Esophagus mucosa (tissue), 1 donor: ENCODE data around the gene HLA-F. TPM values are rescaled to one million over a fixed set of nuclear protein-coding genes. Genes with fewer than 3 reads are reported as not detected.
A peak's percentile ranks its signal among the peaks of the same experiment; 100 is the strongest.

Experiments used
- ATAC-seq: fragments of 200-7000 bp; cut with Tn5 transposase; one replicate; pipeline ENCODE4 v1.9.1; 2020
- total RNA-seq: library from RNA; stranded (reverse); gene quantifications from one replicate; pipeline ENCODE4 v1.2.4, GENCODE V29; 2023
- donor health status: DM: yes; HTN: yes; CAD: no.

HLA-F gene
- total RNA-seq, 1 donor from 2014 or later: 6.8 TPM

- peak; percentile 76 for ATAC-seq
Measured at GRCh38 chr6:29764422-29765196, 41.4 kb downstream of the HLA-F start.

GRCh38 chr6:29769336-29769735 is 46.1 kb downstream of the HLA-F start:
- no peak for ATAC-seq

GRCh38 chr6:29770306-29770705 is 47.1 kb downstream of the HLA-F start:
- no peak for ATAC-seq

- no peak for ATAC-seq
Measured at GRCh38 chr6:29776684-29777083, 53.5 kb downstream of the HLA-F start.

Other genes with a start within 250 kb of the HLA-F start
- not detected for gene MAS1L, start 235.5 kb upstream of the HLA-F start, total RNA-seq
- gene UBD, start 163.7 kb upstream of the HLA-F start, total RNA-seq: 1.00 TPM
- not detected for gene OR2H2, start 138.3 kb upstream of the HLA-F start, total RNA-seq
- gene GABBR1, start 90.3 kb upstream of the HLA-F start, total RNA-seq: 7.7 TPM
- not detected for gene MOG, start 66.3 kb upstream of the HLA-F start, total RNA-seq
- gene ZFP57, start 42.3 kb upstream of the HLA-F start, total RNA-seq: 2.1 TPM
- gene HLA-G, start 104.4 kb downstream of the HLA-F start, total RNA-seq: 0.16 TPM
- gene HLA-A, start 219.1 kb downstream of the HLA-F start, total RNA-seq: 100 TPM